Esophagus muscularis mucosa (tissue), 4 donors: Measurements from ENCODE around the gene STRBP. TPM values are rescaled to one million over a fixed set of nuclear protein-coding genes. Genes with fewer than 3 reads are reported as not detected.

Experiments used
- DNase-seq: peaks from one replicate; pipeline ENCODE4 v3.0.0-alpha.2; 2017; ENCODE audit errors: extremely low spot score
- H3K27ac ChIP-seq, 4 donors: fragments of 200-600 bp; sonication (generic); replicated peaks in 1 of 4; 1 replicate in 3 of 4; 2 replicates in 1 of 4; pipeline ENCODE4 v1.5.1; 2016 to 2019; ENCODE audit warnings: mild to moderate bottlenecking in 1 of 4
- H3K27me3 ChIP-seq, 4 donors: fragments of 200-600 bp; sonication (generic); one replicate each; pipeline versions ENCODE4 v1.5.1 to v1.6.0; 2016 to 2019
- H3K36me3 ChIP-seq, 4 donors: fragments of 200-600 bp; sonication (generic); one replicate each; pipeline ENCODE4 v1.5.1; 2016 to 2019
- H3K4me1 ChIP-seq, 4 donors: fragments of 200-600 bp; sonication (generic); one replicate each; pipeline ENCODE4 v1.5.1; 2016 to 2019
- H3K4me3 ChIP-seq, 4 donors: fragments of 200-600 bp; sonication (generic); 1 replicate in 2 of 4; 2 replicates in 2 of 4; pipeline ENCODE4 v1.5.1; 2016 to 2019; ENCODE audit warnings: mild to moderate bottlenecking in 4 of 4, moderate library complexity in 1 of 4
- H3K9me3 ChIP-seq, 4 donors: fragments of 200-600 bp; sonication (generic); 1 replicate in 3 of 4; 2 replicates in 1 of 4; pipeline ENCODE4 v1.5.1; 2016 to 2019
- EP300 ChIP-seq: sonication (generic); formaldehyde crosslinking; IDR thresholded peaks from one replicate; pipeline ENCODE4 v1.6.1; 2017; ENCODE audit warnings: antibody characterized with exemption
- POLR2A ChIP-seq: fragments of 450-650 bp; IDR thresholded peaks from one replicate; pipeline ENCODE4 v1.6.1; 2017; ENCODE audit warnings: antibody characterized with exemption, moderate library complexity, mild to moderate bottlenecking, low read depth
- POLR2AphosphoS5 ChIP-seq, 2 donors: sonication (generic); formaldehyde crosslinking; IDR thresholded peaks; one replicate each; pipeline ENCODE4 v1.6.1; 2017; ENCODE audit warnings: antibody characterized with exemption in 2 of 2
- WGBS: methylation state at CpG from one replicate; pipeline ENCODE4 v1.1.5; 2018; 5-methylcytosine and 5-hydroxymethylcytosine counted together
- intact Hi-C: fragments of 100-400 bp; cut with DNase I; formaldehyde crosslinking; loops from one replicate; pipeline ENCODE4 v1.15.1; 2023
- total RNA-seq, 4 donors: library from RNA; depleted of rRNA; stranded (reverse); fragments of >200 nt; gene quantifications; one replicate each; pipeline versions ENCODE4 v1.1.0 to v1.2.1, GENCODE V29; 2016
- TF ChIP-seq, protein P1 (sequence below), 3 experiments: fragments of 200-600 bp in 2 of 3; fragments of 450-650 bp in 1 of 3; sonication (generic) in 2 of 3; IDR thresholded peaks; one replicate each; pipeline ENCODE4 v1.5.1; 2017 to 2019; ENCODE audit warnings: antibody characterized with exemption in 3 of 3, mild to moderate bottlenecking in 2 of 3, moderate library complexity in 1 of 3

Gene STRBP
- total RNA-seq, 4 donors from 2014 or later: 11.2 to 20.6 (median 14.5) TPM

GRCh38 chr9:123299558-123300126 is 31.3 kb upstream of the STRBP start:
- no peak for DNase-seq
- TF ChIP-seq POLR2AphosphoS5 (IDR thresholded peaks at IDR 0.05): no peak
- no peak for TF ChIP-seq EP300
- TF ChIP-seq, protein P1, sequence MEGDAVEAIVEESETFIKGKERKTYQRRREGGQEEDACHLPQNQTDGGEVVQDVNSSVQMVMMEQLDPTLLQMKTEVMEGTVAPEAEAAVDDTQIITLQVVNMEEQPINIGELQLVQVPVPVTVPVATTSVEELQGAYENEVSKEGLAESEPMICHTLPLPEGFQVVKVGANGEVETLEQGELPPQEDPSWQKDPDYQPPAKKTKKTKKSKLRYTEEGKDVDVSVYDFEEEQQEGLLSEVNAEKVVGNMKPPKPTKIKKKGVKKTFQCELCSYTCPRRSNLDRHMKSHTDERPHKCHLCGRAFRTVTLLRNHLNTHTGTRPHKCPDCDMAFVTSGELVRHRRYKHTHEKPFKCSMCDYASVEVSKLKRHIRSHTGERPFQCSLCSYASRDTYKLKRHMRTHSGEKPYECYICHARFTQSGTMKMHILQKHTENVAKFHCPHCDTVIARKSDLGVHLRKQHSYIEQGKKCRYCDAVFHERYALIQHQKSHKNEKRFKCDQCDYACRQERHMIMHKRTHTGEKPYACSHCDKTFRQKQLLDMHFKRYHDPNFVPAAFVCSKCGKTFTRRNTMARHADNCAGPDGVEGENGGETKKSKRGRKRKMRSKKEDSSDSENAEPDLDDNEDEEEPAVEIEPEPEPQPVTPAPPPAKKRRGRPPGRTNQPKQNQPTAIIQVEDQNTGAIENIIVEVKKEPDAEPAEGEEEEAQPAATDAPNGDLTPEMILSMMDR (IDR thresholded peaks at IDR 0.05): no peak
- no peak for TF ChIP-seq POLR2A
- H3K27ac ChIP-seq: no peak overlapping the region
- H3K9me3 ChIP-seq: no peaks in the 10 kb centered on the region
- WGBS: 74% methylated on average over 10 of the region's 10 CpGs
- no peak overlapping the region for H3K4me3 ChIP-seq
- intact Hi-C loops: no loop called here
- H3K36me3 ChIP-seq: no peaks in the 10 kb centered on the region
- H3K4me1 ChIP-seq: no peaks in the 10 kb centered on the region
- H3K27me3 ChIP-seq: no peaks in the 10 kb centered on the region

DNA sequence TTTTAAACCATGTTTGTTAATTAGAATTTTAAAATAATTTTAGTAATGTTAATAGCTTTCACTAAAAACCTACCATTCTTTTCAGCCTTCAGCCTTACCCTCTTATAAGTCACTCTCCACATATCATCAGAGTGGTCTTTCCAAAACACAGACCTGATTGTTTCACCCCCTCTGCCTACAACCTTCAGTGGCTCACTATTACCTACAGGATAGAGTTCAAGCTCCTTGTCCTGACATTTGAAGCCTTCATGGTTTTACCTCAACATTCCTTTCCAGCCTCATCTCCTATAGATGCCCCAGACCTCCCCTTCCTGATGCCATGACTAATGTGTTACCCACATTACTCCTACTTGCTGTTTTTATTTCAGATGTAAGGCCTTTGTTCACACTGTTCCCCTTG is 27.8 kb upstream of the STRBP start:
- DNase-seq: no peak
- Histone ChIP-seq H3K36me3 (no peaks in the 10 kb centered on the region), H3K27ac (no peak overlapping the region), H3K27me3 (peaks cover 0 to under 1% (median 0%) of the 10 kb centered on the region in 4 donors), H3K4me3 (no peak overlapping the region), H3K4me1 (no peaks in the 10 kb centered on the region), H3K9me3 (no peaks in the 10 kb centered on the region)
- TF ChIP-seq, protein P1 (IDR thresholded peaks at IDR 0.05): no peak
- TF ChIP-seq EP300 (no peak), POLR2A (no peak), POLR2AphosphoS5 (IDR thresholded peaks at IDR 0.05) (no peak)
- intact Hi-C loops: no loop called here

DNA sequence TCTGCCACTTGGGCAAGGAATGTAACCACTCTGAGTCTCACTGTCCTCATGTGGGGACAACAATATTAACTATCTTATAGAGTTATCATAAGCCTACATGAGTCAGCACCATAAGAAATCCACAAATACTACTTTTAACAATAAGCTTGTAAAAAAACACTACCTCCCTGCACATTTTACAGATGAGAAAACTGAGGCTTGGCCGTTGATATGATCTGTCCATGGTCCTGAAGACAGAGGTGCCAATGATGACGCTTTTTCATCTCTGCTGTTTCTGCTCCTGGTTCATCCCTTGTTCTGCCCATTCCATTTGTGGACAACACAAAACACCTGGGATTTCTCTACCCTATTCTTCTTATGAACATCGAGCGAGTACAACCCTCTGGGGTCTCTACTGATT is 23.4 kb upstream of the STRBP start:
- Histone ChIP-seq H3K9me3 (no peaks in the 10 kb centered on the region), H3K27me3 (peaks cover 0 to 4% (median 0%) of the 10 kb centered on the region in 4 donors), H3K27ac (no peak overlapping the region), H3K4me3 (no peak overlapping the region), H3K36me3 (no peaks in the 10 kb centered on the region), H3K4me1 (no peaks in the 10 kb centered on the region)
- TF ChIP-seq EP300 (no peak), POLR2AphosphoS5 (IDR thresholded peaks at IDR 0.05) (no peak), POLR2A (no peak)
- TF ChIP-seq, protein P1 (IDR thresholded peaks at IDR 0.05): no peak
- intact Hi-C loops: no loop called here
- whole genome bisulfite sequencing: 83% methylated on average over 4 of the region's 4 CpGs
- no peak for DNase-seq

DNA sequence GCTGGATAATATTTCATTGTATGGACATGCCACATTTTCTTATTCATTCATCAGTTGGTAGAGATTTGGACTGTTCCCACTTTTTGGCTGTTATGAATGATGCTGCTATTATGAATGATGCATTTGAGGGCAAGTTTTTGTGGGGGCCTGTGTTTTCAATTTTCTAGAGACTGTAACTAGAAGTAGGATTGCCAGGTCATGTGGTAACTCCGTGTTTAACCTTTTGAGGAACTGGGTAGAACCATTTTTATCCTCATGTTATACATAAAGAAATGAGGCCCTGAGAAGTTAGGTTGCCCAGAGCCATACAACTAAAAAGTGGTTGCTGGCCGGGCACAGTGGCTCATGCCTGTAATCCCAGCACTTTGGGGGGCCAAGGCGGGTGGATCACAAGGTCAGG is 22.4 kb upstream of the STRBP start:
- TF ChIP-seq EP300 (no peak), POLR2AphosphoS5 (IDR thresholded peaks at IDR 0.05) (no peak), POLR2A (no peak)
- TF ChIP-seq, protein P1 (IDR thresholded peaks at IDR 0.05): no peak
- intact Hi-C loops: no loop called here
- Histone ChIP-seq H3K4me1 (no peaks in the 10 kb centered on the region), H3K9me3 (no peaks in the 10 kb centered on the region), H3K36me3 (no peaks in the 10 kb centered on the region), H3K27me3 (peaks cover 0 to 4% (median 0%) of the 10 kb centered on the region in 4 donors), H3K27ac (no peak overlapping the region), H3K4me3 (no peak overlapping the region)
- 86% methylated on average over 3 of the region's 3 CpGs for WGBS
- no peak for DNase-seq

- intact Hi-C loops: no loop called here
Observed at GRCh38 chr9:123287639-123288038, 19.3 kb upstream of the STRBP start.

More at GRCh38 chr9:123287639-123288038, 19.3 kb upstream of the STRBP start:
- no peak for DNase-seq
- H3K4me3 ChIP-seq: no peak overlapping the region
- H3K4me1 ChIP-seq: peaks cover 0 to 3% (median under 1%) of the 10 kb centered on the region in 4 donors
- no peak overlapping the region for H3K27ac ChIP-seq
- no peaks in the 10 kb centered on the region for H3K36me3 ChIP-seq
- peaks cover 0 to 4% (median 0%) of the 10 kb centered on the region in 4 donors for H3K27me3 ChIP-seq
- WGBS: 92% methylated on average over 3 of the region's 3 CpGs
- TF ChIP-seq, protein P1 (IDR thresholded peaks at IDR 0.05): no peak
- TF ChIP-seq POLR2AphosphoS5 (IDR thresholded peaks at IDR 0.05) (no peak), EP300 (no peak), POLR2A (no peak)
- H3K9me3 ChIP-seq: no peaks in the 10 kb centered on the region
